A549 (cell line): ENCODE data around the gene EWSR1. TPM values are rescaled to one million over a fixed set of nuclear protein-coding genes. Genes with fewer than 3 reads are reported as not detected.

Experiments used
- ATAC-seq, 2 experiments: fragments of 200-7000 bp in 1 of 2; fragments of >200 bp in 1 of 2; cut with Nextera tagmentation in 1 of 2; cut with Tn5 transposase in 1 of 2; 3 replicates each; pipeline versions ENCODE4 v1.8.0 to v1.9.1; 2018 to 2020; ENCODE audit warnings: mild to moderate bottlenecking in 1 of 2, moderate library complexity in 1 of 2
- CTCF ChIA-PET: fragments of 300-600 bp; sonication (Branson Sonifier 250); formaldehyde crosslinking; extraction: SDS; loops from one replicate; lab custom pipeline; 2021; ENCODE audit warnings: antibody characterized with exemption, inconsistent platforms; lab: Yijun Ruan, JAX
- POLR2A ChIA-PET: fragments of 350-600 bp; formaldehyde crosslinking; extraction: SDS; loops from one replicate; lab custom pipeline; 2021; ENCODE audit warnings: antibody characterized with exemption, inconsistent platforms; lab: Yijun Ruan, JAX
- DNase-seq, 2 experiments: peaks; one replicate each; pipeline versions ENCODE4 v3.0.0 to v3.0.0-alpha.2; 2011 to 2016; ENCODE audit warnings: low read depth in 1 of 2, low spot score in 1 of 2
- FAIRE-seq: peaks from 2 replicates; lab custom pipeline; 2011; peaks lifted over from hg19 to GRCh38; lab: Jason Lieb, UNC
- H3K27ac ChIP-seq, 2 experiments: fragments of >200 bp; sonication (Bioruptor Twin); formaldehyde crosslinking; 3 replicates each; pipeline ENCODE4 v1.5.1; 2016 to 2017
- H3K4me1 ChIP-seq: fragments of >200 bp; sonication (Bioruptor Twin); formaldehyde crosslinking; 3 replicates; pipeline ENCODE4 v1.6.1; 2016
- H3K4me2 ChIP-seq: fragments of >200 bp; sonication (Bioruptor Twin); formaldehyde crosslinking; 3 replicates; pipeline ENCODE4 v1.6.1; 2016
- H3K4me3 ChIP-seq: fragments of >200 bp; sonication (Bioruptor Twin); formaldehyde crosslinking; 3 replicates; pipeline ENCODE4 v1.5.1; 2016
- H3K9me3 ChIP-seq: fragments of >200 bp; sonication (Bioruptor Twin); formaldehyde crosslinking; 3 replicates; pipeline ENCODE4 v1.6.1; 2016
- BHLHE40 ChIP-seq: IDR thresholded peaks from 2 replicates; pipeline ENCODE4 v1.6.1; 2012; ENCODE audit warnings: low read depth, low read length, inconsistent platforms
- CEBPB ChIP-seq, 2 experiments: fragments of >200 bp in 1 of 2; sonication (Bioruptor Twin) in 1 of 2; formaldehyde crosslinking in 1 of 2; IDR thresholded peaks; 2 replicates each; pipeline ENCODE4 v1.6.1; 2012 to 2016
- CTCF ChIP-seq: fragments of >200 bp; sonication (Bioruptor Twin); formaldehyde crosslinking; IDR thresholded peaks from 3 replicates; pipeline ENCODE4 v1.5.1; 2016
- E2F6 ChIP-seq: IDR thresholded peaks from 2 replicates; pipeline ENCODE4 v1.6.1; 2012; ENCODE audit warnings: low read depth, borderline replicate concordance
- EP300 ChIP-seq, 2 experiments: fragments of >200 bp; sonication (Bioruptor Twin); formaldehyde crosslinking; IDR thresholded peaks; 2 replicates in 1 of 2; 3 replicates in 1 of 2; pipeline ENCODE4 v1.6.1; 2016 to 2017
- GATA3 ChIP-seq: IDR thresholded peaks from 2 replicates; pipeline ENCODE4 v1.6.1; 2012; ENCODE audit warnings: borderline replicate concordance
- HDAC2 ChIP-seq: fragments of 200-600 bp; sonication (generic); IDR thresholded peaks from 2 replicates; pipeline ENCODE4 v1.6.1; 2016
- HEYL ChIP-seq: fragments of 250-450 bp; sonication (Bioruptor Pico); IDR thresholded peaks from 2 replicates; pipeline ENCODE4 v1.8.0; 2021; ENCODE audit warnings: mild to moderate bottlenecking, moderate library complexity
- HOXA7 ChIP-seq: fragments of 250-450 bp; sonication (Bioruptor Pico); IDR thresholded peaks from 2 replicates; pipeline ENCODE4 v1.5.0; 2020; ENCODE audit warnings: mild to moderate bottlenecking, moderate library complexity
- HOXB5 ChIP-seq: fragments of 250-450 bp; sonication (Bioruptor Pico); IDR thresholded peaks from 2 replicates; pipeline ENCODE4 v1.5.0; 2020; ENCODE audit warnings: mild to moderate bottlenecking, moderate library complexity
- JUN ChIP-seq, 2 experiments: fragments of >200 bp; sonication (Bioruptor Twin); formaldehyde crosslinking; IDR thresholded peaks; 2 replicates in 1 of 2; 3 replicates in 1 of 2; pipeline ENCODE4 v1.6.1; 2016 to 2017
- MAZ ChIP-seq: fragments of 150-350 bp; IDR thresholded peaks from 2 replicates; pipeline ENCODE4 v1.6.1; 2014; ENCODE audit warnings: antibody characterized with exemption, low read depth, low read length, borderline replicate concordance
- NR3C1 ChIP-seq: fragments of >200 bp; sonication (Bioruptor Twin); formaldehyde crosslinking; IDR thresholded peaks from 3 replicates; pipeline ENCODE4 v1.6.1; 2017
- PBX3 ChIP-seq: IDR thresholded peaks from 2 replicates; pipeline ENCODE4 v1.6.1; 2012
- PHF8 ChIP-seq: fragments of 200-600 bp; sonication (generic); IDR thresholded peaks from 2 replicates; pipeline ENCODE4 v1.6.1; 2016; ENCODE audit warnings: low read depth, mild to moderate bottlenecking, antibody characterized with exemption, moderate library complexity, borderline replicate concordance
- RFX5 ChIP-seq: fragments of 450-650 bp; IDR thresholded peaks from 2 replicates; pipeline ENCODE4 v1.7.1; 2014; ENCODE audit warnings: antibody characterized with exemption, mild to moderate bottlenecking, moderate library complexity
- SMC3 ChIP-seq: fragments of >200 bp; sonication (Bioruptor Twin); formaldehyde crosslinking; IDR thresholded peaks from 3 replicates; pipeline ENCODE4 v1.6.1; 2018; ENCODE audit warnings: inconsistent platforms
- TP53 ChIP-seq: fragments of 250-450 bp; sonication (Bioruptor Pico); IDR thresholded peaks from 2 replicates; pipeline ENCODE4 v1.5.0; 2021; ENCODE audit warnings: mild to moderate bottlenecking, moderate library complexity
- WGBS: methylation state at CpG from one replicate; pipeline ENCODE4 v1.1.6; 2017; ENCODE audit errors: missing lambda C conversion rate; 5-methylcytosine and 5-hydroxymethylcytosine counted together
- polyA plus RNA-seq, 4 experiments: library from polyadenylated mRNA; depleted of rRNA in 3 of 4; stranded (reverse); fragments of >200 nt; fragmentation: RNase III in 1 of 4; extraction: RNeasy Plus Mini Kit Qiagen cat#74134 plus additional on column Dnase treatment in 1 of 4; gene quantifications; 2 replicates in 3 of 4; 3 replicates in 1 of 4; pipeline ENCODE4 v1.2.3, GENCODE V29; 2011 to 2017
- TF ChIP-seq, protein P1 (sequence below): fragments of >200 bp; sonication (Bioruptor Twin); formaldehyde crosslinking; IDR thresholded peaks from 2 replicates; pipeline ENCODE4 v1.6.1; 2016
- TF ChIP-seq, protein P2 (sequence below): IDR thresholded peaks from 2 replicates; pipeline ENCODE4 v1.6.1; 2012
- TF ChIP-seq, protein P3 (sequence below): fragments of 450-650 bp; IDR thresholded peaks from 2 replicates; pipeline ENCODE4 v1.6.1; 2014; ENCODE audit warnings: antibody characterized with exemption

The EWSR1 gene
- polyA plus RNA-seq, 2 of the 4 experiments (the other 2 are of a cell fraction), result 146 to 281 TPM

DNA sequence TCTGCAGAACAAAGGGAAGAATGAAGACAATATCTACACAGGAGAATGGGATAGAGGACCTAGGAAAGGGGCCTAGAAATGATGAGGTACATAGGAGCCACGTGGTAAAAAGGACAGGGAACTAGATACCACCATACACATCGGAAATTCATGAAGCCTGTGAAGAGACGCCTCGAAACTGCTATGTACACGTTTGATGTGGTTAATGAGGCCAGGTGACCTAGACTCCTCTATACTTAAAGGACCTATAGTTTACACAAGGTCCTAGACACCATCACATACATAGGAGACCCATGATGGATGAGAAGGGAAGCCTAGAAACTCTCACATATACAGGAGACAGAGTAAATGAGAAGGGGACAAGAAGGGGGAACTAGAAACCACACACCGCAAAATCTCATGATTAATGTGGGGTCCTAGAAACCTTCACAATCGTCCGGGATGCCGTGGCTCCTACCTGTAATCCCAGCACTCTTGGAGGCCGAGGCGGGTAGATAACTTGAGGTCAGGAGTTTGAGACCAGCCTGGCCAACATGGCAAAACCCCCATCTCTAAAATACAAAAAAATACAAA lies 24.1 kb upstream of the EWSR1 start:
- Histone ChIP-seq H3K4me2 (no peak overlapping the region), H3K9me3 (peaks cover 14% of the 10 kb centered on the region), H3K4me3 (no peak overlapping the region), H3K4me1 (no peaks in the 10 kb centered on the region), H3K27ac (no peak overlapping the region)
- TF ChIP-seq BHLHE40 (no peak), NR3C1 (no peak), JUN (IDR thresholded peaks at IDR 0.05) (no peak), CEBPB (IDR thresholded peaks at IDR 0.05) (no peak), HOXA7 (CRISPR knock-in tag) (no peak)
- TF ChIP-seq, protein P1, sequence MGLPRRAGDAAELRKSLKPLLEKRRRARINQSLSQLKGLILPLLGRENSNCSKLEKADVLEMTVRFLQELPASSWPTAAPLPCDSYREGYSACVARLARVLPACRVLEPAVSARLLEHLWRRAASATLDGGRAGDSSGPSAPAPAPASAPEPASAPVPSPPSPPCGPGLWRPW, result no peak
- DNase-seq (no peak), ATAC-seq (no peak), FAIRE-seq (no peak)
- CTCF ChIA-PET, result interaction anchor here (1.0 to 2.7 kb wide), 5 partner anchors 8 to 116 kb away, joined by 3 to 36 read pairs (median 5); partner anchors contain the start of gene EMID1
- POLR2A ChIA-PET, result no interaction called here
- 41% methylated on average over 11 of the region's 11 CpGs for WGBS

- no peak for DNase-seq
- CTCF ChIA-PET, result interaction anchor here (0.6 to 2.7 kb wide), 42 partner anchors 10 to 1367 kb away, joined by 3 to 42 read pairs (median 4); partner anchors contain the start of genes EMID1 and RHBDD3
- H3K4me3 ChIP-seq, result no peak overlapping the region
- no peak overlapping the region for H3K27ac ChIP-seq
- TF ChIP-seq, protein P1, result no peak
- TF ChIP-seq E2F6 (no peak), PHF8 (no peak)
- H3K4me1 ChIP-seq, result no peaks in the 10 kb centered on the region
- no peak overlapping the region for H3K4me2 ChIP-seq
- POLR2A ChIA-PET, result no interaction called here
- peaks cover 14% of the 10 kb centered on the region for H3K9me3 ChIP-seq
- WGBS, result 19% methylated on average over 4 of the region's 7 CpGs
- FAIRE-seq, result no peak
- peak; percentile 41 to 61; a peak in 4 of 6 replicates for ATAC-seq
Observed at GRCh38 chr22:29244785-29245625, 23.1 kb upstream of the EWSR1 start.

- no peak overlapping the region for H3K4me3 ChIP-seq
- H3K4me2 ChIP-seq, result no peak overlapping the region
- no peak overlapping the region for H3K27ac ChIP-seq
- WGBS, result 40% methylated on average over 7 of the region's 11 CpGs
- no peaks in the 10 kb centered on the region for H3K4me1 ChIP-seq
- peak; percentile 55 to 60 for DNase-seq
- CTCF ChIA-PET, result interaction anchor here (0.6 to 2.7 kb wide), 51 partner anchors 10 to 1368 kb away, joined by 3 to 42 read pairs (median 4); partner anchors contain the start of genes EMID1 and RHBDD3
- FAIRE-seq, result no peak
- ATAC-seq, result peak; percentile 91 to 98
- POLR2A ChIA-PET, result interaction anchor here (0.5 kb wide), 1 partner anchor 10 kb away, joined by 3 read pairs; no protein-coding TSS in a partner anchor
- peaks cover 14% of the 10 kb centered on the region for H3K9me3 ChIP-seq
- no peak for TF ChIP-seq GATA3
- no peak for TF ChIP-seq RFX5
- TF ChIP-seq NR3C1, result no peak
- TF ChIP-seq, protein P2, sequence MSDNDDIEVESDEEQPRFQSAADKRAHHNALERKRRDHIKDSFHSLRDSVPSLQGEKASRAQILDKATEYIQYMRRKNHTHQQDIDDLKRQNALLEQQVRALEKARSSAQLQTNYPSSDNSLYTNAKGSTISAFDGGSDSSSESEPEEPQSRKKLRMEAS, result no peak
- TF ChIP-seq, protein P3, sequence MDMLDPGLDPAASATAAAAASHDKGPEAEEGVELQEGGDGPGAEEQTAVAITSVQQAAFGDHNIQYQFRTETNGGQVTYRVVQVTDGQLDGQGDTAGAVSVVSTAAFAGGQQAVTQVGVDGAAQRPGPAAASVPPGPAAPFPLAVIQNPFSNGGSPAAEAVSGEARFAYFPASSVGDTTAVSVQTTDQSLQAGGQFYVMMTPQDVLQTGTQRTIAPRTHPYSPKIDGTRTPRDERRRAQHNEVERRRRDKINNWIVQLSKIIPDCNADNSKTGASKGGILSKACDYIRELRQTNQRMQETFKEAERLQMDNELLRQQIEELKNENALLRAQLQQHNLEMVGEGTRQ, result no peak
- no peak for TF ChIP-seq EP300 (IDR thresholded peaks at IDR 0.05)
- TF ChIP-seq HEYL (CRISPR knock-in tag), result no peak
- no peak for TF ChIP-seq HDAC2
- no peak for TF ChIP-seq HOXB5 (CRISPR knock-in tag)
- TF ChIP-seq SMC3, result peak; percentile 75
- no peak for TF ChIP-seq TP53 (CRISPR knock-in tag)
- no peak for TF ChIP-seq PBX3
- TF ChIP-seq MAZ, result no peak
- TF ChIP-seq CTCF, result peak; percentile 68
Observed at GRCh38 chr22:29245626-29246385, 22.3 kb upstream of the EWSR1 start.
